Ishikawa (cell line): ENCODE results near the gene IHH.

Experiments
- CEBPB ChIP-seq: IDR thresholded peaks from 2 replicates; pipeline ENCODE4 v1.6.1; 2012
- CREB1 ChIP-seq: IDR thresholded peaks from 2 replicates; pipeline ENCODE4 v1.6.1; 2012; ENCODE audit warnings: low read depth
- EP300 ChIP-seq: IDR thresholded peaks from 2 replicates; pipeline ENCODE4 v1.6.1; 2012; ENCODE audit warnings: borderline replicate concordance
- FOXM1 ChIP-seq: IDR thresholded peaks from 2 replicates; pipeline ENCODE4 v1.6.1; 2012; ENCODE audit warnings: low read depth, borderline replicate concordance
- MAX ChIP-seq: IDR thresholded peaks from 2 replicates; pipeline ENCODE4 v1.6.1; 2012
- RAD21 ChIP-seq: IDR thresholded peaks from 2 replicates; pipeline ENCODE4 v1.6.1; 2012; ENCODE audit warnings: low read depth
- TAF1 ChIP-seq: IDR thresholded peaks from 2 replicates; pipeline ENCODE4 v1.6.1; 2012; ENCODE audit warnings: low read depth, mild to moderate bottlenecking
- TEAD4 ChIP-seq: IDR thresholded peaks from 2 replicates; pipeline ENCODE4 v1.6.1; 2012
- USF1 ChIP-seq: IDR thresholded peaks from 2 replicates; pipeline ENCODE4 v1.6.1; 2012
- YY1 ChIP-seq: IDR thresholded peaks from 2 replicates; pipeline ENCODE4 v1.6.1; 2012; ENCODE audit warnings: low read depth
- TF ChIP-seq, protein P1 (sequence below): IDR thresholded peaks from 2 replicates; pipeline ENCODE4 v1.6.1; 2012; ENCODE audit warnings: low read depth, mild to moderate bottlenecking

GRCh38 chr2:219021591-219021990 lies 39.1 kb downstream of the IHH start:
- TF ChIP-seq MAX (no peak), CEBPB (no peak), CREB1 (no peak), EP300 (no peak), TAF1 (no peak), RAD21 (no peak), FOXM1 (no peak), YY1 (no peak), TEAD4 (no peak), USF1 (no peak)
- TF ChIP-seq, protein P1, sequence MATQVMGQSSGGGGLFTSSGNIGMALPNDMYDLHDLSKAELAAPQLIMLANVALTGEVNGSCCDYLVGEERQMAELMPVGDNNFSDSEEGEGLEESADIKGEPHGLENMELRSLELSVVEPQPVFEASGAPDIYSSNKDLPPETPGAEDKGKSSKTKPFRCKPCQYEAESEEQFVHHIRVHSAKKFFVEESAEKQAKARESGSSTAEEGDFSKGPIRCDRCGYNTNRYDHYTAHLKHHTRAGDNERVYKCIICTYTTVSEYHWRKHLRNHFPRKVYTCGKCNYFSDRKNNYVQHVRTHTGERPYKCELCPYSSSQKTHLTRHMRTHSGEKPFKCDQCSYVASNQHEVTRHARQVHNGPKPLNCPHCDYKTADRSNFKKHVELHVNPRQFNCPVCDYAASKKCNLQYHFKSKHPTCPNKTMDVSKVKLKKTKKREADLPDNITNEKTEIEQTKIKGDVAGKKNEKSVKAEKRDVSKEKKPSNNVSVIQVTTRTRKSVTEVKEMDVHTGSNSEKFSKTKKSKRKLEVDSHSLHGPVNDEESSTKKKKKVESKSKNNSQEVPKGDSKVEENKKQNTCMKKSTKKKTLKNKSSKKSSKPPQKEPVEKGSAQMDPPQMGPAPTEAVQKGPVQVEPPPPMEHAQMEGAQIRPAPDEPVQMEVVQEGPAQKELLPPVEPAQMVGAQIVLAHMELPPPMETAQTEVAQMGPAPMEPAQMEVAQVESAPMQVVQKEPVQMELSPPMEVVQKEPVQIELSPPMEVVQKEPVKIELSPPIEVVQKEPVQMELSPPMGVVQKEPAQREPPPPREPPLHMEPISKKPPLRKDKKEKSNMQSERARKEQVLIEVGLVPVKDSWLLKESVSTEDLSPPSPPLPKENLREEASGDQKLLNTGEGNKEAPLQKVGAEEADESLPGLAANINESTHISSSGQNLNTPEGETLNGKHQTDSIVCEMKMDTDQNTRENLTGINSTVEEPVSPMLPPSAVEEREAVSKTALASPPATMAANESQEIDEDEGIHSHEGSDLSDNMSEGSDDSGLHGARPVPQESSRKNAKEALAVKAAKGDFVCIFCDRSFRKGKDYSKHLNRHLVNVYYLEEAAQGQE: no peak
